Transverse colon (tissue), 4 donors: ENCODE data around the gene SRSF9. TPM values are rescaled to one million over a fixed set of nuclear protein-coding genes. Genes with fewer than 3 reads are reported as not detected.

Source experiments
- DNase-seq: peaks from one replicate; pipeline ENCODE4 v3.0.0-alpha.2; 2019
- H3K27ac ChIP-seq, 4 donors: fragments of 200-600 bp; sonication (generic); 2 replicates each; pipeline ENCODE4 v1.5.1; 2016 to 2018; ENCODE audit warnings: inconsistent platforms in 4 of 4
- H3K27me3 ChIP-seq: fragments of 200-600 bp; sonication (generic); 2 replicates; pipeline ENCODE4 v1.5.1; 2017; ENCODE audit warnings: inconsistent platforms
- H3K36me3 ChIP-seq, 4 donors: fragments of 200-600 bp; sonication (generic); 2 replicates each; pipeline ENCODE4 v1.5.1; 2017 to 2019; ENCODE audit warnings: inconsistent platforms in 4 of 4
- H3K4me1 ChIP-seq, 4 donors: fragments of 200-600 bp; sonication (generic); 2 replicates each; pipeline ENCODE4 v1.5.1; 2017 to 2020; ENCODE audit warnings: inconsistent platforms in 4 of 4
- H3K4me3 ChIP-seq, 4 donors: fragments of 200-600 bp; sonication (generic); 1 replicate in 1 of 4; 2 replicates in 3 of 4; pipeline versions ENCODE4 v1.5.1 to v1.6.1; 2017 to 2019; ENCODE audit warnings: inconsistent platforms in 4 of 4
- H3K9me3 ChIP-seq, 2 donors: fragments of 200-600 bp; sonication (generic); 2 replicates each; pipeline ENCODE4 v1.5.1; 2017 to 2019; ENCODE audit warnings: inconsistent platforms in 2 of 2
- CTCF ChIP-seq, 5 experiments: fragments of 200-600 bp in 3 of 5; fragments of 450-650 bp in 2 of 5; sonication (generic) in 3 of 5; IDR thresholded peaks; 1 replicate in 2 of 5; 2 replicates in 3 of 5; pipeline ENCODE4 v1.5.1; 2016 to 2017; ENCODE audit warnings: antibody characterized with exemption in 5 of 5, inconsistent platforms in 3 of 5, mild to moderate bottlenecking in 2 of 5, moderate library complexity in 1 of 5
- EP300 ChIP-seq: sonication (generic); formaldehyde crosslinking; IDR thresholded peaks from one replicate; pipeline ENCODE4 v1.6.1; 2017; ENCODE audit warnings: antibody characterized with exemption, low read depth
- POLR2A ChIP-seq: fragments of 450-650 bp; IDR thresholded peaks from one replicate; pipeline ENCODE4 v1.6.1; 2016; ENCODE audit warnings: antibody characterized with exemption, mild to moderate bottlenecking, moderate library complexity
- POLR2AphosphoS5 ChIP-seq, 3 donors: sonication (generic); formaldehyde crosslinking; IDR thresholded peaks; one replicate each; pipeline ENCODE4 v1.6.1; 2016; ENCODE audit warnings: antibody characterized with exemption in 3 of 3
- WGBS, 2 donors: methylation state at CpG; one replicate each; pipeline ENCODE4 v1.1.5; 2018; ENCODE audit warnings: low coverage in 1 of 2; 5-methylcytosine and 5-hydroxymethylcytosine counted together
- in situ Hi-C, 4 donors: fragments of 200-750 bp; cut with MboI; loops; one replicate each; pipeline versions ENCODE4 v1.15.0 to v1.15.1; 2017; ENCODE audit warnings: low sequenced_read_pairs in 3 of 4, low pct_ligation_motif_present in 1 of 4, low pct_unique_long_range_greater_than_20kb in 1 of 4
- intact Hi-C: fragments of 100-400 bp; cut with DNase I; formaldehyde crosslinking; loops from one replicate; pipeline ENCODE4 v1.15.1; 2023; ENCODE audit warnings: low total_unique reads
- small RNA-seq, 4 donors: library from RNA; depleted of rRNA; stranded (forward); fragments of <200 nt; gene quantifications; one replicate each; pipeline ENCODE3, GENCODE V24; 2016
- total RNA-seq, 4 donors: library from RNA; depleted of rRNA; stranded (reverse); fragments of >200 nt; gene quantifications; one replicate each; pipeline ENCODE4 v1.1.0, GENCODE V29; 2016

The SRSF9 gene
- total RNA-seq, 4 donors from 2014 or later: 33.7 to 93.8 (median 64.5) TPM

- no peak for DNase-seq
- H3K27me3 ChIP-seq: no peaks in the 10 kb centered on the region
- in situ Hi-C loops: no loop called here
- no peaks in the 10 kb centered on the region for H3K9me3 ChIP-seq
- TF ChIP-seq CTCF (IDR thresholded peaks at IDR 0.05) (no peak), POLR2A (no peak), EP300 (no peak), POLR2AphosphoS5 (IDR thresholded peaks at IDR 0.05) (no peak)
- intact Hi-C loops: no loop called here
- peaks cover 0 to 7% (median 3%) of the 10 kb centered on the region in 4 donors for H3K4me1 ChIP-seq
- no peaks in the 10 kb centered on the region for H3K36me3 ChIP-seq
- WGBS, 2 donors: 67 to 78% methylated on average over 7 of the region's 7 CpGs
- no peak overlapping the region for H3K4me3 ChIP-seq
- H3K27ac ChIP-seq: no peak overlapping the region
Measured at GRCh38 chr12:120412421-120412820, 57.1 kb downstream of the SRSF9 start.

Small RNA genes lying within 50 kb of the gene (small RNA-seq; reads per million reads assigned to genes)
- 0 reads per million in 4 donors for gene RF00019

Other genes with a start within 250 kb of the SRSF9 start
- 100 to 1,000 TPM; 101 to 328 (median 198) TPM for gene PXN, start 204.0 kb downstream of the SRSF9 start, total RNA-seq
- under 1 TPM; under 0.01 TPM for gene RNU4-2, start 177.8 kb downstream of the SRSF9 start, total RNA-seq
- gene RNU4-1, start 176.5 kb downstream of the SRSF9 start, total RNA-seq: under 1 TPM in 3 of 4 donors, not detected in 1; under 0.01 TPM
- gene SIRT4, start 167.4 kb downstream of the SRSF9 start, total RNA-seq: 1 to 10 TPM in 1 of 4 donors, under 1 TPM in 1, not detected in 2; 0.95 to 1.9 TPM
- not detected for gene PLA2G1B, start 142.0 kb downstream of the SRSF9 start, total RNA-seq
- 1 to 10 TPM in 1 of 4 donors, under 1 TPM in 1, not detected in 2; 0.82 to 7.5 TPM for gene MSI1, start 100.6 kb downstream of the SRSF9 start, total RNA-seq
- gene COX6A1, start 31.6 kb downstream of the SRSF9 start, total RNA-seq: 1,000 to 10,000 TPM in 2 of 4 donors, 100 to 1,000 TPM in 2; 469 to 1,865 (median 1,048) TPM
- gene TRIAP1, start 23.4 kb downstream of the SRSF9 start, total RNA-seq: 10 to 100 TPM in 3 of 4 donors, 1 to 10 TPM in 1; 7.2 to 20.9 (median 11.9) TPM
- gene GATC, start 23.3 kb downstream of the SRSF9 start, total RNA-seq: 10 to 100 TPM; 15.5 to 21.6 (median 19.2) TPM
- gene DYNLL1, start 26.4 kb upstream of the SRSF9 start, total RNA-seq: 100 to 1,000 TPM in 3 of 4 donors, 10 to 100 TPM in 1; 60.5 to 291 (median 190) TPM
- gene COQ5, start 59.4 kb upstream of the SRSF9 start, total RNA-seq: 10 to 100 TPM; 20.9 to 34.9 (median 31.9) TPM
- 100 to 1,000 TPM; 204 to 317 (median 213) TPM for gene RNF10, start 64.6 kb upstream of the SRSF9 start, total RNA-seq
- 10 to 100 TPM in 3 of 4 donors, not detected in 1; 31.5 to 56.5 (median 43.7) TPM for gene POP5, start 111.7 kb upstream of the SRSF9 start, total RNA-seq
- gene CABP1, start 170.9 kb upstream of the SRSF9 start, total RNA-seq: 1 to 10 TPM in 2 of 4 donors, under 1 TPM in 1, not detected in 1; 0.60 to 7.5 (median 4.4) TPM
- gene MLEC, start 217.4 kb upstream of the SRSF9 start, total RNA-seq: 100 to 1,000 TPM in 3 of 4 donors, 10 to 100 TPM in 1; 75.6 to 153 (median 130) TPM
- 10 to 100 TPM in 3 of 4 donors, 1 to 10 TPM in 1; 9.8 to 25.4 (median 21.5) TPM for gene UNC119B, start 240.7 kb upstream of the SRSF9 start, total RNA-seq